Liver (tissue), 9 donors: ENCODE results near the gene CLEC10A. TPM values are rescaled to one million over a fixed set of nuclear protein-coding genes. Genes with fewer than 3 reads are reported as not detected.

ENCODE experiments used
- DNase-seq: peaks from one replicate; pipeline ENCODE4 v3.0.0-alpha.2; 2017; ENCODE audit warnings: low spot score
- H3K27ac ChIP-seq, 2 donors: one replicate each; pipeline ENCODE4 v1.7.0; 2013; ENCODE audit warnings: inconsistent platforms in 2 of 2, low read length in 2 of 2, control low read depth in 1 of 2, low read depth in 1 of 2, mild to moderate bottlenecking in 1 of 2
- H3K27me3 ChIP-seq, 4 donors: one replicate each; pipeline versions ENCODE4 v1.6.1 to v1.7.0; 2013; ENCODE audit warnings: low read length in 3 of 4, inconsistent platforms in 1 of 4, mild to moderate bottlenecking in 1 of 4, moderate library complexity in 1 of 4; ENCODE audit not compliant: control insufficient read depth in 4 of 4, insufficient read depth in 4 of 4
- H3K36me3 ChIP-seq, 4 donors: one replicate each; pipeline versions ENCODE4 v1.6.1 to v1.7.0; 2013; ENCODE audit warnings: low read length in 3 of 4, mild to moderate bottlenecking in 3 of 4, low read depth in 1 of 4, moderate library complexity in 1 of 4; ENCODE audit not compliant: control insufficient read depth in 4 of 4, insufficient read depth in 3 of 4
- H3K4me1 ChIP-seq, 4 donors: one replicate each; pipeline versions ENCODE4 v1.6.1 to v1.7.0; 2013; ENCODE audit warnings: low read length in 3 of 4, mild to moderate bottlenecking in 3 of 4, moderate library complexity in 1 of 4; ENCODE audit not compliant: control insufficient read depth in 4 of 4, insufficient read depth in 4 of 4
- H3K4me3 ChIP-seq, 3 donors: one replicate each; pipeline versions ENCODE4 v1.6.1 to v1.7.0; 2013; ENCODE audit warnings: low read length in 3 of 3, control low read depth in 1 of 3, low read depth in 1 of 3, mild to moderate bottlenecking in 1 of 3
- H3K9ac ChIP-seq, 2 donors: one replicate each; pipeline ENCODE4 v1.7.0; 2013; ENCODE audit warnings: low read length in 2 of 2, mild to moderate bottlenecking in 2 of 2, moderate library complexity in 2 of 2, control low read depth in 1 of 2, low read depth in 1 of 2
- H3K9me3 ChIP-seq, 4 donors: one replicate each; pipeline versions ENCODE4 v1.6.1 to v1.7.0; 2013; ENCODE audit warnings: low read length in 3 of 4; ENCODE audit not compliant: control insufficient read depth in 4 of 4
- EGR1 ChIP-seq, 2 donors: IDR thresholded peaks; 2 replicates each; pipeline ENCODE4 v1.6.1; 2016 to 2018; ENCODE audit warnings: antibody characterized with exemption in 2 of 2, low read depth in 2 of 2
- FOXA1 ChIP-seq: IDR thresholded peaks from 2 replicates; pipeline ENCODE4 v1.6.1; 2016; ENCODE audit warnings: antibody characterized with exemption
- FOXA2 ChIP-seq: IDR thresholded peaks from 2 replicates; pipeline ENCODE4 v1.6.1; 2016; ENCODE audit warnings: antibody characterized with exemption
- GABPA ChIP-seq, 2 donors: IDR thresholded peaks in 1 of 2; conservative IDR thresholded peaks in 1 of 2; 2 replicates each; pipeline ENCODE4 v1.6.1; 2016; ENCODE audit warnings: antibody characterized with exemption in 2 of 2, mild to moderate bottlenecking in 1 of 2, moderate library complexity in 1 of 2
- HNF4A ChIP-seq, 2 donors: conservative IDR thresholded peaks; 2 replicates each; pipeline ENCODE4 v1.6.1; 2016; ENCODE audit warnings: antibody characterized with exemption in 2 of 2, mild to moderate bottlenecking in 2 of 2
- HNF4G ChIP-seq: IDR thresholded peaks from 2 replicates; pipeline ENCODE4 v1.6.1; 2016; ENCODE audit warnings: antibody characterized with exemption
- JUND ChIP-seq, 2 donors: IDR thresholded peaks; 2 replicates each; pipeline ENCODE4 v1.6.1; 2016; ENCODE audit warnings: antibody characterized with exemption in 2 of 2
- NR2F2 ChIP-seq: IDR thresholded peaks from 2 replicates; pipeline ENCODE4 v1.6.1; 2016; ENCODE audit warnings: antibody characterized with exemption
- RAD21 ChIP-seq, 2 donors: IDR thresholded peaks; 2 replicates each; pipeline ENCODE4 v1.6.1; 2016; ENCODE audit warnings: antibody characterized with exemption in 2 of 2, mild to moderate bottlenecking in 2 of 2
- RXRA ChIP-seq, 2 donors: IDR thresholded peaks; 2 replicates each; pipeline ENCODE4 v1.6.1; 2017 to 2018; ENCODE audit warnings: antibody characterized with exemption in 2 of 2, mild to moderate bottlenecking in 1 of 2
- SP1 ChIP-seq: IDR thresholded peaks from 2 replicates; pipeline ENCODE4 v1.6.1; 2018; ENCODE audit warnings: antibody characterized with exemption, mild to moderate bottlenecking
- TAF1 ChIP-seq: conservative IDR thresholded peaks from 2 replicates; pipeline ENCODE4 v1.6.1; 2016; ENCODE audit warnings: antibody characterized with exemption, mild to moderate bottlenecking
- YY1 ChIP-seq: IDR thresholded peaks from 2 replicates; pipeline ENCODE4 v1.6.1; 2016; ENCODE audit warnings: antibody characterized with exemption, mild to moderate bottlenecking
- WGBS: extraction: QIAGEN DNeasy Blood & Tissue Kit; methylation state at CpG from one replicate; pipeline ENCODE4 v1.1.7; 2013; 5-methylcytosine and 5-hydroxymethylcytosine counted together
- polyA plus RNA-seq, 2 donors: library from polyadenylated mRNA; stranded (reverse) in 1 of 2; unstranded in 1 of 2; fragments of 200-250 nt in 1 of 2; fragments of >200 nt in 1 of 2; fragmentation: Nextera tagmentation in 1 of 2; extraction: Ambion mirVana in 1 of 2; gene quantifications; one replicate each; pipeline versions ENCODE4 v1.2.1 to v1.2.3, GENCODE V29; 2013 to 2015
- total RNA-seq, 2 donors: library from RNA; depleted of rRNA; stranded (reverse); fragments of >200 nt; gene quantifications; one replicate each; pipeline ENCODE4 v1.2.3, GENCODE V29; 2014
- TF ChIP-seq, protein P1 (sequence below): IDR thresholded peaks from 2 replicates; pipeline ENCODE4 v1.6.1; 2016; ENCODE audit warnings: antibody characterized with exemption
- TF ChIP-seq, protein P2 (sequence below): IDR thresholded peaks from 2 replicates; pipeline ENCODE4 v1.6.1; 2016; ENCODE audit warnings: antibody characterized with exemption, mild to moderate bottlenecking
- TF ChIP-seq, protein P3 (sequence below): IDR thresholded peaks from 2 replicates; pipeline ENCODE4 v1.6.1; 2016; ENCODE audit warnings: antibody characterized with exemption
- TF ChIP-seq, protein P4 (sequence below): fragments of 150-350 bp; IDR thresholded peaks from 2 replicates; pipeline ENCODE4 v1.5.1; 2017; ENCODE audit warnings: improper control_type of control experiment, low read depth, low read length; ENCODE audit not compliant: missing input control
- TF ChIP-seq, protein P5 (sequence below): IDR thresholded peaks from 2 replicates; pipeline ENCODE4 v1.6.1; 2016; ENCODE audit warnings: antibody characterized with exemption
- donor health status: healthy.
- donor health status: healthy.
- donor health status: healthy.
- donor health status: healthy.
- donor health status: healthy.

The CLEC10A gene
- total and polyA plus RNA-seq, 4 donors: 1.4 to 4.0 (median 3.4) TPM

DNA sequence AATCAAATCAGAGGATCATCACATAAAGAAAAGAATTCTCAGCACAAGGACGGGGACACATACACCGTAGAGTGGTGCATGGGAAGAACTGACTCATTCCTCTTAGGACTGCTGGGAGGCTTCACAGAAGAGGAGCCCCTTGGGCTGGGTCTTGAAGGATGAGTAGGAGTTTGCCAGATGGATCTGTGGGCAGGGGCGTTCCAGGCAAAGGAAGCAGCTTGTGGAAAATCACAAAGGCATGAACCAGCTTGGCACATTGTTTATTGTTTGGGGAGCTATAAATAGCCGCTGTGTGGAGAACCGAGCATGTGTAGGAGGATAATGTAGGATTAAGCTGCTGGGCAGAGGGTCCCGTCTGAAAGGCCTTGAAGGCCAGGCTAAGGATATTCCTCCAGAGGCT is 31.1 kb downstream of the CLEC10A start:
- Histone ChIP-seq H3K9ac (no peak overlapping the region), H3K4me1 (peaks cover 4 to 31% (median 21%) of the 10 kb centered on the region in 4 donors), H3K9me3 (no peaks in the 10 kb centered on the region), H3K4me3 (no peak overlapping the region), H3K27me3 (no peaks in the 10 kb centered on the region), H3K36me3 (no peaks in the 10 kb centered on the region), H3K27ac (no peak overlapping the region)
- TF ChIP-seq, protein P1, sequence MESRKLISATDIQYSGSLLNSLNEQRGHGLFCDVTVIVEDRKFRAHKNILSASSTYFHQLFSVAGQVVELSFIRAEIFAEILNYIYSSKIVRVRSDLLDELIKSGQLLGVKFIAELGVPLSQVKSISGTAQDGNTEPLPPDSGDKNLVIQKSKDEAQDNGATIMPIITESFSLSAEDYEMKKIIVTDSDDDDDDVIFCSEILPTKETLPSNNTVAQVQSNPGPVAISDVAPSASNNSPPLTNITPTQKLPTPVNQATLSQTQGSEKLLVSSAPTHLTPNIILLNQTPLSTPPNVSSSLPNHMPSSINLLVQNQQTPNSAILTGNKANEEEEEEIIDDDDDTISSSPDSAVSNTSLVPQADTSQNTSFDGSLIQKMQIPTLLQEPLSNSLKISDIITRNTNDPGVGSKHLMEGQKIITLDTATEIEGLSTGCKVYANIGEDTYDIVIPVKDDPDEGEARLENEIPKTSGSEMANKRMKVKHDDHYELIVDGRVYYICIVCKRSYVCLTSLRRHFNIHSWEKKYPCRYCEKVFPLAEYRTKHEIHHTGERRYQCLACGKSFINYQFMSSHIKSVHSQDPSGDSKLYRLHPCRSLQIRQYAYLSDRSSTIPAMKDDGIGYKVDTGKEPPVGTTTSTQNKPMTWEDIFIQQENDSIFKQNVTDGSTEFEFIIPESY: no peak
- TF ChIP-seq SP1 (no peak), FOXA2 (no peak), JUND (IDR thresholded peaks at IDR 0.05) (no peak), HNF4A (conservative IDR thresholded peaks at IDR 0.05) (no peak), YY1 (no peak)
- no peak for DNase-seq
- 90% methylated on average over 6 of the region's 6 CpGs for WGBS

DNA sequence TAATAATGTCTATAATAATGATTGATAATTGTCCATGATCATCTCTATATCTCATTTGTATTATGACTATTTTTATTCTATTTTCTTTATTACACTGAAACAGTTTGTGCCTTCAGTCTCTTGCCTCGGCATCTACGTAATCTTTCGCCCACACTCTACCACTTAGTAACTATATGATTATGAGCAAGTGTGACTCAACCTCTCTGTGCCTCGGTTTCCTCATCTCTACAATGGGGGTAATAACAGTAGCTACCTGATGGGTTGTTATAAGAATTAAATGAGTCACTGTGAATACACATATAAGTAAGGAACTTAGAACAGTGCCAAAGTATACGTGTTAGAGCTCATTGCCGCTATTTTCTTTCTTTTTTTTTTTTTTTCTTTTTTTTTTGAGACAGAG is 32.5 kb downstream of the CLEC10A start:
- TF ChIP-seq SP1 (no peak), FOXA2 (no peak), RXRA (IDR thresholded peaks at IDR 0.05) (no peak), FOXA1 (no peak), HNF4G (no peak), EGR1 (IDR thresholded peaks at IDR 0.05; ENCODE audit: low read depth in 2 of 2) (no peak), RAD21 (IDR thresholded peaks at IDR 0.05) (no peak), YY1 (no peak), NR2F2 (no peak), JUND (IDR thresholded peaks at IDR 0.05) (no peak), HNF4A (conservative IDR thresholded peaks at IDR 0.05) (no peak), TAF1 (no peak), GABPA (IDR thresholded peaks at IDR 0.05 in 1 of 2, conservative IDR thresholded peaks at IDR 0.05 in 1 of 2) (no peak)
- TF ChIP-seq, protein P1: no peak
- TF ChIP-seq, protein P2, sequence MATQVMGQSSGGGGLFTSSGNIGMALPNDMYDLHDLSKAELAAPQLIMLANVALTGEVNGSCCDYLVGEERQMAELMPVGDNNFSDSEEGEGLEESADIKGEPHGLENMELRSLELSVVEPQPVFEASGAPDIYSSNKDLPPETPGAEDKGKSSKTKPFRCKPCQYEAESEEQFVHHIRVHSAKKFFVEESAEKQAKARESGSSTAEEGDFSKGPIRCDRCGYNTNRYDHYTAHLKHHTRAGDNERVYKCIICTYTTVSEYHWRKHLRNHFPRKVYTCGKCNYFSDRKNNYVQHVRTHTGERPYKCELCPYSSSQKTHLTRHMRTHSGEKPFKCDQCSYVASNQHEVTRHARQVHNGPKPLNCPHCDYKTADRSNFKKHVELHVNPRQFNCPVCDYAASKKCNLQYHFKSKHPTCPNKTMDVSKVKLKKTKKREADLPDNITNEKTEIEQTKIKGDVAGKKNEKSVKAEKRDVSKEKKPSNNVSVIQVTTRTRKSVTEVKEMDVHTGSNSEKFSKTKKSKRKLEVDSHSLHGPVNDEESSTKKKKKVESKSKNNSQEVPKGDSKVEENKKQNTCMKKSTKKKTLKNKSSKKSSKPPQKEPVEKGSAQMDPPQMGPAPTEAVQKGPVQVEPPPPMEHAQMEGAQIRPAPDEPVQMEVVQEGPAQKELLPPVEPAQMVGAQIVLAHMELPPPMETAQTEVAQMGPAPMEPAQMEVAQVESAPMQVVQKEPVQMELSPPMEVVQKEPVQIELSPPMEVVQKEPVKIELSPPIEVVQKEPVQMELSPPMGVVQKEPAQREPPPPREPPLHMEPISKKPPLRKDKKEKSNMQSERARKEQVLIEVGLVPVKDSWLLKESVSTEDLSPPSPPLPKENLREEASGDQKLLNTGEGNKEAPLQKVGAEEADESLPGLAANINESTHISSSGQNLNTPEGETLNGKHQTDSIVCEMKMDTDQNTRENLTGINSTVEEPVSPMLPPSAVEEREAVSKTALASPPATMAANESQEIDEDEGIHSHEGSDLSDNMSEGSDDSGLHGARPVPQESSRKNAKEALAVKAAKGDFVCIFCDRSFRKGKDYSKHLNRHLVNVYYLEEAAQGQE: no peak
- TF ChIP-seq, protein P3, sequence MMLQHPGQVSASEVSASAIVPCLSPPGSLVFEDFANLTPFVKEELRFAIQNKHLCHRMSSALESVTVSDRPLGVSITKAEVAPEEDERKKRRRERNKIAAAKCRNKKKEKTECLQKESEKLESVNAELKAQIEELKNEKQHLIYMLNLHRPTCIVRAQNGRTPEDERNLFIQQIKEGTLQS: no peak
- TF ChIP-seq, protein P4, sequence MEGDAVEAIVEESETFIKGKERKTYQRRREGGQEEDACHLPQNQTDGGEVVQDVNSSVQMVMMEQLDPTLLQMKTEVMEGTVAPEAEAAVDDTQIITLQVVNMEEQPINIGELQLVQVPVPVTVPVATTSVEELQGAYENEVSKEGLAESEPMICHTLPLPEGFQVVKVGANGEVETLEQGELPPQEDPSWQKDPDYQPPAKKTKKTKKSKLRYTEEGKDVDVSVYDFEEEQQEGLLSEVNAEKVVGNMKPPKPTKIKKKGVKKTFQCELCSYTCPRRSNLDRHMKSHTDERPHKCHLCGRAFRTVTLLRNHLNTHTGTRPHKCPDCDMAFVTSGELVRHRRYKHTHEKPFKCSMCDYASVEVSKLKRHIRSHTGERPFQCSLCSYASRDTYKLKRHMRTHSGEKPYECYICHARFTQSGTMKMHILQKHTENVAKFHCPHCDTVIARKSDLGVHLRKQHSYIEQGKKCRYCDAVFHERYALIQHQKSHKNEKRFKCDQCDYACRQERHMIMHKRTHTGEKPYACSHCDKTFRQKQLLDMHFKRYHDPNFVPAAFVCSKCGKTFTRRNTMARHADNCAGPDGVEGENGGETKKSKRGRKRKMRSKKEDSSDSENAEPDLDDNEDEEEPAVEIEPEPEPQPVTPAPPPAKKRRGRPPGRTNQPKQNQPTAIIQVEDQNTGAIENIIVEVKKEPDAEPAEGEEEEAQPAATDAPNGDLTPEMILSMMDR: no peak
- TF ChIP-seq, protein P5, sequence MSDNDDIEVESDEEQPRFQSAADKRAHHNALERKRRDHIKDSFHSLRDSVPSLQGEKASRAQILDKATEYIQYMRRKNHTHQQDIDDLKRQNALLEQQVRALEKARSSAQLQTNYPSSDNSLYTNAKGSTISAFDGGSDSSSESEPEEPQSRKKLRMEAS: no peak
- H3K27me3 ChIP-seq: no peaks in the 10 kb centered on the region
- H3K4me3 ChIP-seq: no peak overlapping the region
- H3K4me1 ChIP-seq: peaks cover 10 to 45% (median 31%) of the 10 kb centered on the region in 4 donors
- no peaks in the 10 kb centered on the region for H3K9me3 ChIP-seq
- no peak for DNase-seq
- 88% methylated on average over 6 of the region's 6 CpGs for WGBS
- no peak overlapping the region for H3K27ac ChIP-seq
- H3K36me3 ChIP-seq: no peaks in the 10 kb centered on the region
- no peak overlapping the region for H3K9ac ChIP-seq
